Measurements from ENCODE around the gene YARS1.

GRCh38 chr1:32755810-32756159 lies 61.4 kb downstream of the YARS1 start:
- TF ChIP-seq EZH2 (IDR thresholded peaks at IDR 0.05; ENCODE audit: insufficient read depth, poor library complexity, severe bottlenecking) (no peak), EZH2phosphoT487 (IDR thresholded peaks at IDR 0.05; ENCODE audit: insufficient read depth, low read depth) (no peak)
